Muscle layer of colon (tissue), 2 donors: ENCODE data around the gene KIR3DL2.
"Not testable (repeated sequence)": the region's sequence is repeated elsewhere in the genome, so short reads cannot be mapped to it uniquely, and the experiment has no call there.

Experiments used
- H3K27ac ChIP-seq: one replicate; pipeline ENCODE4 v1.7.0; 2013; ENCODE audit warnings: low read depth, mild to moderate bottlenecking, low read length, moderate library complexity
- H3K27me3 ChIP-seq, 2 donors: one replicate each; pipeline ENCODE4 v1.7.0; 2013; ENCODE audit warnings: low read length in 2 of 2, mild to moderate bottlenecking in 2 of 2; ENCODE audit not compliant: insufficient read depth in 2 of 2, control insufficient read depth in 1 of 2
- H3K36me3 ChIP-seq: one replicate; pipeline ENCODE4 v1.7.0; 2013; ENCODE audit warnings: mild to moderate bottlenecking, low read length; ENCODE audit not compliant: insufficient read depth
- H3K4me1 ChIP-seq: one replicate; pipeline ENCODE4 v1.7.0; 2013; ENCODE audit warnings: mild to moderate bottlenecking, low read length; ENCODE audit not compliant: insufficient read depth
- H3K4me3 ChIP-seq, 2 donors: one replicate each; pipeline ENCODE4 v1.7.0; 2013; ENCODE audit warnings: low read length in 2 of 2, low read depth in 1 of 2, mild to moderate bottlenecking in 1 of 2, moderate library complexity in 1 of 2
- H3K9ac ChIP-seq: one replicate; pipeline ENCODE4 v1.7.0; 2013; ENCODE audit warnings: low read length
- H3K9me3 ChIP-seq: one replicate; pipeline ENCODE4 v1.7.0; 2013; ENCODE audit warnings: mild to moderate bottlenecking, low read length
- donor health status: abdominal sarcoma.
- donor health status: Adenocarcinoma of cecum.

Gene KIR3DL2

DNA sequence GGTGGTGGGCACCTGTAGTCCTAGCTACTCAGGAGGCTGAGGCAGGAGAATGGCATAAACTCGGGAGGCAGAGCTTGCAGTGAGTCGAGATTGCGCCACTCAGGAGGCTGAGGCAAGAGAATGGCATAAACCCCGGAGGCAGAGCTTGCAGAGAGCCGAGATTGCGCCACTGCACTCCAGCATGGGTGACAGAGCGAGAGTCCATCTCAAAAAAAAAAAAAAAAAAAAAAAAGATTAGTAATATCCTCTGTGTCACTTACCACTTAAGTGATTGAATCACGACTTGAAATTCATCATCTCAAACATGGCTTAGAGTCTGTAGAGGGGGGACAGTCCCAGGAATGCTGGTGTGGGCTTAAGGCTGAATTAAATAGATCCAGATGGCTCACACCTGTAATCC lies 50.9 kb downstream of the KIR3DL2 start:
- not testable (repeated sequence) for H3K9ac ChIP-seq, H3K27ac ChIP-seq, H3K36me3 ChIP-seq, H3K4me3 ChIP-seq, H3K9me3 ChIP-seq, H3K4me1 ChIP-seq, H3K27me3 ChIP-seq

- Histone ChIP-seq H3K27me3 (no peaks in the 10 kb centered on the region), H3K4me3 (no peak overlapping the region), H3K36me3 (no peaks in the 10 kb centered on the region), H3K9me3 (no peaks in the 10 kb centered on the region), H3K4me1 (no peaks in the 10 kb centered on the region), H3K27ac (no peak overlapping the region), H3K9ac (no peak overlapping the region)
Observed at GRCh38 chr19:54902061-54902460, 51.8 kb downstream of the KIR3DL2 start.

DNA sequence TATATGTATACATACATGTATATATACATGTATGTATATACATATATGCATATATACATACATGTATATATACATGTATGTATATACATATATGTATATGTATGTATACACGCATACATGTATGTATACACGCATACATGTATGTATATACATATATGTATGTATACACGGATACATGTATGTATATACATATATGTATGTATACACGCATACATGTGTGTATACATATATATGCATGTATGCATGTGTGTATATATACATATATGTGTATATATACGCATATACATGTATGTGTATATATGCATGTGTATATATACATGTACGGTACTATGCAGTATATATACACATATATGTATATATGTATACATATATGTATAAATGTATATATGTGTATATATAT lies 53.1 kb downstream of the KIR3DL2 start:
- H3K9ac ChIP-seq = no peak overlapping the region
- H3K4me3 ChIP-seq = no peak overlapping the region
- H3K27me3 ChIP-seq = no peaks in the 10 kb centered on the region
- no peak overlapping the region for H3K27ac ChIP-seq
- H3K4me1 ChIP-seq = no peaks in the 10 kb centered on the region
- no peaks in the 10 kb centered on the region for H3K9me3 ChIP-seq
- H3K36me3 ChIP-seq = no peaks in the 10 kb centered on the region

DNA sequence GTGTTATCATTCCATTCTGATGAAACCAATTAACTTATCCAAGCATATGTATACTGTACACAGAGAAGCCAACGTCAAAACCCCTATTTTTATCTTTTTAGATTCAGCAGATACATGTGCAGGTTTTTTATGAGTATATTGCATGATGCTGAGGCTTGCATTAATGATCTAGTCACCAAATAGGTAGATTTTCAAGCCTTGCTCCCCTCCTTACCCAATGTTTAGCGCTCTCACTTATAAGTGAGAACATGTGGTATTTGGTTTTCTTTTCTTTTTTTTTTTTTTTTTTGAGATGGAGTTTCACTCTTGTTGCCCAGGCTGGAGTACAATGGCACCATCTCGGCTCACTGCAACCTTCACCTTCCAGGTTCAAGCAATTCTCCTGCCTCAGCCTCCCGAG lies 54.0 kb downstream of the KIR3DL2 start:
- H3K4me3 ChIP-seq, H3K27ac ChIP-seq, H3K9me3 ChIP-seq: not testable (repeated sequence)

DNA sequence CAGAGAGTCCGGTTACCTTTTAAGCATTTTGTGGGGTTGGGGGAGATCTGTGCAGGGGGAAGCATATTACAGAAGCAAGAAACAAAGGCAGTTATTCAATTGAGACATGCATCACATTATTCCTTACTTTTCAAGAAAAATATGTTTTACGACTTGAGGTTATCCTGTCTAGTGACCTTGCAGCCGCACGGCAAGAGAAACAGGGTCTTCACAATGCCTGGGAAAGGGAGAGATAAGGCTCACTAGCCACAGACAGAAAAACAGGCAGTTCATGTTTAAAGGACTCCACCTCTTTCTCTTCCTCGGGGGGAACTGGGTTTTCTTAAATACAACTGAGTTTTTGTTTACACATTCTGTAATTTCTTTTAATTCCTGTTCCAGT lies 55.2 kb downstream of the KIR3DL2 start:
- no peaks in the 10 kb centered on the region for H3K4me1 ChIP-seq
- H3K36me3 ChIP-seq = no peaks in the 10 kb centered on the region
- H3K4me3 ChIP-seq = no peak overlapping the region
- no peaks in the 10 kb centered on the region for H3K9me3 ChIP-seq
- no peak overlapping the region for H3K9ac ChIP-seq
- H3K27ac ChIP-seq = no peak overlapping the region
- H3K27me3 ChIP-seq = no peaks in the 10 kb centered on the region

More for the DNA sequence above, 54.0 kb downstream of the KIR3DL2 start:
- H3K36me3 ChIP-seq, H3K4me1 ChIP-seq, H3K27me3 ChIP-seq, H3K9ac ChIP-seq: not testable (repeated sequence)

DNA sequence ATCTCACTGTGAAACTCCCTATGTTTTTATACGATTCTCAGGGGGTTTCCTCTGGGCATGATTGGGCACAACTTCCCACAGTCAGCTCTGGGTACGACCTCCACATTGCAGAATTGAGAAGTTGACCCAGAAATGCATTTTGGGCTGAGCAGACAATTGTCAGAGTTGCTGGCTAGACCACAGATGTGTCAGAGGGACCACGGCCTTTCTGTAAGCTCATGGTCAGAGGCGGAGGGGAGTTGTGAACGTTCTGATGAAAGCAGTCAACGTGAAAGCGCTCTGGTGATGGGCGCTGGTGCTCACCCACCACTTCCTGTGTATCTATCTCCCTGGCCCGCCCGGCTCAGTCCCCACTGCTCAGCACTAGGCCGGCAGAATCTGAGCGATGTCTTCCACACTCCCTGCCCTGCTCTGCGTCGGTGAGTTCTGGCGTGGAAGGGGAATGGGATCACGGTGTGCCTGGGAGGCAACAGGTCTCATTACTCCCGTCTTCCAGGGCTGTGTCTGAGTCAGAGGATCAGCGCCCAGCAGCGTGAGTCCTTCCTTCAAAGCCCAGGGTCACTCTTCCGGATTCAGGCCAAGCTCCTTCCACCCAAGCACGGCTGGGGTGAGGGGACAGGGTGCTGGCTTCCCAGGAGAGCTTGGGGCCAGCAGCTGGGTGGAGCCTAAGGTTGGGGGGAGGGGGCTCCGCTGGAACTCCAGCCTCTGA lies 55.7 kb downstream of the KIR3DL2 start, which contains the start of gene NCR1:
Gene NCR1 (plus strand): TSS at position 346 of the 709 bp plus-strand sequence. CDS start 40 bp downstream, at position 386.
- Histone ChIP-seq H3K27me3 (no peaks in the 10 kb centered on the region), H3K4me3 (no peak within 1 kb of the TSS), H3K9me3 (no peaks in the 10 kb centered on the region), H3K9ac (no peak within 1 kb of the TSS), H3K4me1 (no peaks in the 10 kb centered on the region), H3K27ac (no peak within 1 kb of the TSS), H3K36me3 (no peaks in the 10 kb centered on the region)

DNA sequence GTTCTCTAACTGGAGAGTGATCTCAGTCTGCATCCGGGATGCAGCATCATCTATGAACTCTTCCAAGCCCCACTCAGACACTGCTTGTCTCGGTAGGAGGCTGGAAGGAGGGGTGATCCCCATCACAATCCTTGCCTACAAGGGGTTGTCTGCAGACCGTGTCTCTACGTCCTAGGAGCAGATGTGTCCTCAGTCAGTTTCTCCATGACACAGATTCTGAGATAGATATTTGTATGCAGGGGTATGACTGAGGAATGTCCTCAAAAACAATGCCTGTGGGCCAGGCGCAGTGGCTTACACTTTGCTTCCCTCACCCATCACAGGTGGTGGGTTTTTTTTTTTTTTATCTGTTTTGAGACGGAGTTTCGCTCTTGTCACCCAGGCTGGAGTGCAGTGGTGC lies 56.6 kb downstream of the KIR3DL2 start:
- Histone ChIP-seq H3K36me3 (no peaks in the 10 kb centered on the region), H3K9ac (no peak overlapping the region), H3K9me3 (no peaks in the 10 kb centered on the region), H3K4me1 (no peaks in the 10 kb centered on the region), H3K27ac (no peak overlapping the region), H3K27me3 (no peaks in the 10 kb centered on the region), H3K4me3 (no peak overlapping the region)

- not testable (repeated sequence) for H3K36me3 ChIP-seq, H3K9me3 ChIP-seq, H3K4me3 ChIP-seq, H3K4me1 ChIP-seq, H3K27me3 ChIP-seq, H3K9ac ChIP-seq, H3K27ac ChIP-seq
Observed at GRCh38 chr19:54907899-54908298, 57.7 kb downstream of the KIR3DL2 start.
